Measurements from ENCODE around the gene RPH3AL. TPM values are rescaled to one million over a fixed set of nuclear protein-coding genes. Genes with fewer than 3 reads are reported as not detected.

RPH3AL gene
- total and polyA plus RNA-seq, 12 donors, result 3.6 to 11.1 (median 6.0) TPM

GRCh38 chr17:302300-302698, 50.3 kb downstream of the RPH3AL start:
- peak in 1 of 2 donors; percentile 36 for DNase-seq
- Histone ChIP-seq H3K27me3 (peaks cover 0 to 15% (median 3%) of the 10 kb centered on the region in 7 donors), H3K4me1 (peaks cover 10 to 41% (median 25%) of the 10 kb centered on the region in 9 donors), H3K4me3 (peak overlapping the region in 4 of 10 donors; percentile 11 to 19 (median 16)), H3K9me3 (no peaks in the 10 kb centered on the region), H3K27ac (peak overlapping the region; percentile 17 to 90 (median 81)), H3K36me3 (no peaks in the 10 kb centered on the region)
- ATAC-seq, result peak; percentile 11 to 72 (median 44)
- intact Hi-C loops (cut with DNase I), result no loop called here
- 50 to 69% methylated on average over 23 to 24 of the region's 24 CpGs for WGBS, 2 donors
- TF ChIP-seq CTCF (IDR thresholded peaks at IDR 0.05), result no peak

DNA sequence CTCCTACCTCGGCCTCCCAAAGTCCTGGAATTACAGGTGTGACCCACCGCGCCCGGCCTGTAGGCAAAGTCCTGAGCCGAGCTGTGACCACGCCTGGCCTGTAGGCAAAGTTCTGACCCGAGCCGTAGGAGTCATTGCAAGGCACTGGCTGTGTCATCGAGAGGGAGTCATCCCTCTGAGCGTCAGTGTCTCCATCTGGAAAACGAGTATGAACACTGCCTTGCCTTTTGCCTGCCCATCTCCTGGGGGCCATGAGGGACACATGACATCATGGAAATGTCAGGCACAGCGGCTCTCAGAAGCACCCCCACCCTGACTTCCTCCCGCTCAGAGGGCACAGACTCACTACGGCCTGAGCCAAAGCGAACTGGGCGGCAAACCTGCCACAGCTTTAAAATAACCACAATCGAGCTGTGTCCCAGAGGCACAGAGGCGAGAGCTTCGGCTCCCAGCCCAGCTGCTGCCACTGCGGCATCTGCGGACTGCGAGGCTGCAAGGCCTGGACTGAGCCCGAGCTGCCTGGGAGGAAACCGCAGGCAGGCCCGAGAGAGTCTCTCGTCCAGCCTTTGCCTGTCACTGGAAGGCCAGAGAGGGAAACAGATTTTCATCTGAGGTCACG, 50.8 kb downstream of the RPH3AL start:
- Histone ChIP-seq H3K27me3 (peaks cover 0 to 19% (median 4%) of the 10 kb centered on the region in 7 donors), H3K4me1 (peaks cover 10 to 41% (median 25%) of the 10 kb centered on the region in 9 donors), H3K27ac (peak overlapping the region; percentile 17 to 90 (median 81)), H3K4me3 (peak overlapping the region in 4 of 10 donors; percentile 11 to 19 (median 16)), H3K9me3 (no peaks in the 10 kb centered on the region), H3K36me3 (no peaks in the 10 kb centered on the region)
- intact Hi-C loops (cut with DNase I), result loop anchor here in 1 of 10 donors (2.0 kb wide), 1 partner anchor 47 kb away; no protein-coding TSS in a partner anchor
- WGBS, 2 donors, result 61 to 63% methylated on average over 27 of the region's 27 CpGs
- peak; percentile 60 to 70 for DNase-seq
- ATAC-seq, result peak; percentile 44 to 82 (median 68)
- TF ChIP-seq CTCF (IDR thresholded peaks at IDR 0.05), result no peak

- ATAC-seq, result no peak
- WGBS, 2 donors, result 97% methylated on average over 11 of the region's 11 CpGs
- peaks cover 0 to 23% (median 0%) of the 10 kb centered on the region in 7 donors for H3K27me3 ChIP-seq
- intact Hi-C loops (cut with DNase I), result loop anchor here in 1 of 10 donors (2.0 kb wide), 1 partner anchor 48 kb away; no protein-coding TSS in a partner anchor
- no peak for TF ChIP-seq CTCF (IDR thresholded peaks at IDR 0.05)
- peak overlapping the region in 4 of 10 donors; percentile 84 to 90 (median 84) for H3K27ac ChIP-seq
- peaks cover 10 to 41% (median 25%) of the 10 kb centered on the region in 9 donors for H3K4me1 ChIP-seq
- no peak overlapping the region for H3K4me3 ChIP-seq
- no peaks in the 10 kb centered on the region for H3K9me3 ChIP-seq
- H3K36me3 ChIP-seq, result no peaks in the 10 kb centered on the region
- no peak for DNase-seq
Observed at GRCh38 chr17:300881-301280, 51.7 kb downstream of the RPH3AL start.

DNA sequence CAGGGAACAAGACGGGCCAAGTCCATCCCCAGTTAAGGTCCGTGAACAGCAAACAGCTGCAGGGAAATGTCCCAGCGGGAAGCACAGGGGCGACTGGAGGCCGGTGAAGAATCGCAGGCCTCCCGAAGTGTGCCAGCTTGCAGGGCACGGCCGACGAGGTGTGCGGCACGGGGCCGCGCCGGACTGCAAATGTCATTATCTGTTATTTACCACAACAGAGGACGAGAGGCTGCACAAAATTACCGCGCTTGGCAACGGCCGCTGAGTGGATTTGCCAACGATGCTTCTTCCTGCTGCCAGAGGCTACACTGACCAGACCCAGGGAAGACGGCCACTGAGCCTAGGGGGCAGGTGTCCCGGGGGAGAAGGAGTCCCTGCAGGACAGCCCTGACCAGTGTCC, 53.1 kb downstream of the RPH3AL start:
- no peaks in the 10 kb centered on the region for H3K9me3 ChIP-seq
- intact Hi-C loops (cut with DNase I), result no loop called here
- DNase-seq (no peak), ATAC-seq (no peak)
- no peak for TF ChIP-seq CTCF (IDR thresholded peaks at IDR 0.05)
- no peaks in the 10 kb centered on the region for H3K36me3 ChIP-seq
- peak overlapping the region in 5 of 10 donors; percentile 7 to 68 (median 51) for H3K27ac ChIP-seq
- peaks cover 10 to 41% (median 25%) of the 10 kb centered on the region in 9 donors for H3K4me1 ChIP-seq
- peaks cover 0 to 16% (median 0%) of the 10 kb centered on the region in 7 donors for H3K27me3 ChIP-seq
- WGBS, 2 donors, result 78 to 81% methylated on average over 23 of the region's 23 CpGs
- H3K4me3 ChIP-seq, result no peak overlapping the region

All from heart right ventricle (tissue), 16 donors.